Measurements from ENCODE around the gene FADS3.
"Not testable (repeated sequence)": the region's sequence is repeated elsewhere in the genome, so short reads cannot be mapped to it uniquely, and the experiment has no call there.

Gene FADS3

GRCh38 chr11:61896665-61897386, 5.5 kb upstream of the FADS3 start:
- DNase-seq = no peak

GRCh38 chr11:61895718-61896059, 4.3 kb upstream of the FADS3 start:
- no peak for DNase-seq

GRCh38 chr11:61895046-61895717, 3.8 kb upstream of the FADS3 start:
- no peak for DNase-seq

- DNase-seq = no peak
These were observed 2.6 kb upstream of the FADS3 start for GRCh38 chr11:61893981-61894380.

GRCh38 chr11:61892085-61892370, 683 bp upstream of the FADS3 start:
- DNase-seq = no peak

GRCh38 chr11:61890529-61891330, 615 bp downstream of the FADS3 start:
- peak; percentile 28 to 45 for DNase-seq

- DNase-seq = no peak
These were observed 1.5 kb downstream of the FADS3 start for GRCh38 chr11:61889831-61890230.

GRCh38 chr11:61888590-61888989, 2.8 kb downstream of the FADS3 start:
- DNase-seq = no peak

GRCh38 chr11:61887839-61888494, 3.4 kb downstream of the FADS3 start:
- DNase-seq = no peak

GRCh38 chr11:61886643-61887042, 4.7 kb downstream of the FADS3 start:
- no peak for DNase-seq

- no peak for DNase-seq
These were observed 5.4 kb downstream of the FADS3 start for GRCh38 chr11:61885784-61886580.

- no peak for DNase-seq
These were observed 6.1 kb downstream of the FADS3 start for GRCh38 chr11:61885166-61885778.

GRCh38 chr11:61883947-61884346, 7.4 kb downstream of the FADS3 start:
- DNase-seq = no peak

- DNase-seq = no peak
These were observed 8.0 kb downstream of the FADS3 start for GRCh38 chr11:61883327-61883726.

- DNase-seq = no peak
These were observed 8.5 kb downstream of the FADS3 start for GRCh38 chr11:61882879-61883278.

- not testable (repeated sequence) for DNase-seq
These were observed 9.1 kb downstream of the FADS3 start for GRCh38 chr11:61882267-61882666.

- DNase-seq = no peak
These were observed 9.9 kb downstream of the FADS3 start for GRCh38 chr11:61881397-61881796.

- DNase-seq = no peak
These were observed 10.9 kb downstream of the FADS3 start for GRCh38 chr11:61880454-61880853.

- no peak for DNase-seq
These were observed 11.3 kb downstream of the FADS3 start for GRCh38 chr11:61880031-61880430.

- DNase-seq = no peak
These were observed 12.2 kb downstream of the FADS3 start for GRCh38 chr11:61879152-61879551.

GRCh38 chr11:61875698-61876097, 15.6 kb downstream of the FADS3 start:
- DNase-seq = no peak

GRCh38 chr11:61874853-61875252, 16.5 kb downstream of the FADS3 start:
- DNase-seq = no peak

Data from stimulated activated CD4-positive, alpha-beta T cell treated with anti-CD3 and anti-CD28 coated beads, Interleukin-2, amount 100 ng/mL, for 24 hours (primary cell).